Measurements from ENCODE around the gene SIGLEC7.
"Not testable (repeated sequence)": the region's sequence is repeated elsewhere in the genome, so short reads cannot be mapped to it uniquely, and the experiment has no call there.

The SIGLEC7 gene

DNA sequence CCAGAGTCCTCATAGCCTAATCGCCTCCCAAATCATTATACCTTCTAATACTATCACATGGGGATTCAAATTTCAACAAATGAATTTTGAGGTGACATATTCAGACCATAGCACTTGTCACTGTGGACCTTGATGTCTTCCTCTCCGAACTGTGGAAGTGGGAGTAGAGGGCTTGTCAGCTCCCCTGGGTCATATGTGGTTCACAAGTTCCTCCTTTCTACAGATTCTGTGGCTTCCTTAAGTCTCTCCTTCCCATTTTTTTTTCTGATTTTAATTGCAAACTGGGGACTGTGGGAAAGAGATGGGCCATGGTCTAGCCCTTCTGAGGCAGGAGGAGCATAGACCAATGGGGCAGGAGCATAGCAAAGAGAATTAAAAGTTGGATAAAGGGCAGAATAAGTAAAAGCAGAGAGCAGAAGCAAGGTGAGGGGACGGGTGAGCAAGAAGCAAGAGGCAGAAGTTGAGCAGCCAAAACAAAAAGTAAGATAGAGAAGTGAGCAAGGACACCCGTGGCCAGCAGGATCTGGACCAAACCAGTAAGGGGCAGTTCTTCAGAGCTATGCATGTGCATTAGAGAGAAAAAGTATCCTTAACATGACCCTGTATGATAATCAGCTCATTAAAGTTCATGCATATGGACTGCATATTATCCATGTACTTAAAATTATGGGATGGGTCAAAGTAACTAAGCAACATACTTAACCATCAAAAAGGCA lies 2.6 kb upstream of the SIGLEC7 start:
- DNase-seq (ENCODE audit: low read depth): no peak

DNA sequence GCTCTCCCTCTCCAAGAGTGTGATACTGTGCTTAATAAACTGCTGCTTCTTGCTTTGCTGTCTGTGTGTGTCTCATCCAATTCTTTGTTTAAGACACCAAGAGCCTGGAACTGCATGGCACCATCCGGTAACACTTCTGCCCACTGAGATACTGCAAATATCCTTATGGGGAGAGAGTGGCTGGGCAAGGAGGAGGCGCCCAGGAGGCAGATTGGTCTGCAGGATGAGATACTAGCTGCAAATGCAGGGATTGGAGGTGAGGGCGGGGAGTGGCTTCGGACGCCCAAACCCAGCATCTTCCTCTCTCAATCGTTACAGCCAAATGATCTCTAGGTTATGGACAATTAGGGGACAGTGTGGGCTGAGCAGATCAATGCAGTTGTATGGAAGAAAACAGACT lies 1.7 kb upstream of the SIGLEC7 start:
- DNase-seq (ENCODE audit: low read depth): no peak

DNA sequence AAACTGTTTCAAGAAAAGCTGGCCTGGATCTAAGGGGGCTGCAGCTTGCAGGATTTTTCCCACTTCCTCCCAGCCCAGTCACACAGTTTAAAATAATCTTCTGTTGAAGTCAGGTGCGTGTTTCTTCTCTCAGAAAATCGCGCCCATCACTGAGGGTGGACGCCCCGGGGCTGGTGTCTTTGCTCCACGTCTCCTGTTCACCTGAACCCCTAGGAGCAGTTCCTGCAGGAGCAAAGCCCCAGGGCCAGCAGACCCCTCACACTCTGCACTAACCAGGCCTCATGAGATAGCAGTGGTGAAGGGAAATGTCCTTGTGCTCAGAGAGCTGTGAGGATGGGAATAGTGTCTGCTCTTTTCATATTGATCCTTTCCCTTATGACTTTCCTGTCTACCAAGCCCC lies 920 bp upstream of the SIGLEC7 start:
- no peak for DNase-seq (ENCODE audit: low read depth)

DNA sequence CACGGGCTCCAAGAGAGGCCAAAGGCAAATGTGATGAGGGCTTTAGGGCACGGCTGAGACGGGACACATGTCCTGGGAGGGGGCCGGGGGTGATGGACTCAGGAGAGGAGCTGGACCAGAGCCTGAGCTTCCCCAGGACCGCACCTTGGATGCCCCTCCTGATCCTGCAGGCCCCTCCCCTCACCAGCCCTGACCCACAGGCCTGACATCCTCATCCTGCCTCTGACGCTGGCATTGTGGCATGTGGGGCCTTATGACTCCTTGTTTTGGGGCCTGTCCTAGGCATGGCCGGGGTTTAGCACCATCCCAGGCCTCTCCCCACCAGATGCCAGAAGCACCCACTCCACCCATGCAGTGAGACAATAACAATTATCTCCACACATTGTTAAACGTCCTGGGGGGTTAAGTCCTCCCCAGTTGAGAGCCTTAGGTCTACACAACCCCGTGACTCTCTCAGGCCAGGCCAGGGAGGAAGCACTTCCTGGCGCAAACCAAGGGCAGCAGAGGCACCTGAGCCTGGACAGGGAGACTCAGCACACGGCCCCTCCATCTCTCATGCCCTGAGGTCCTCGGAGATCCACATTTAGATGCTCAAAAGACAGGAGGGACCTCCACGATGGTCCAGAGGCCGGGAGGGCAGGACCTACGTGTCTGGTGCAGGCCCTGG lies 841 bp downstream of the SIGLEC7 start:
- not testable (repeated sequence) for DNase-seq (ENCODE audit: low read depth)

DNA sequence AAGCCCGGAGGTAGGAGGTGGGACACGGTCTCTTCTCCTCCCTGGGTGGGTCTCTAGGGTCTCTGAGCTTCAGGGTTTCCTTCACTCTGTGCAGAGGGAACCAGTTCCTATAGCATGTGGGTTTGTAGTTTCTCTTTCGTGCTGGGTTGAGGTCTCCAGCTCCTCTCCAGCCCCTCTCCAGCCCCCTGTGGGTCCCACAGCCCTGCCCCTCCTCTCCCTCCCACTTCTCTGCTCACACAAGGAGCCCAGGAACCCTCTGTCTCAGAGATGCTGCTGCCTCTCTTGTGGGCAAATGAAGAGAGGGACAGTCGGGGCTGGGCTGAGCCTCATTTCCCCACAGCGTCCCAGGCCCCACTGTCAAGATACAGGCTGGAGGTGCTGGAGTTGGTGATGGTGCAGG lies 1.4 kb downstream of the SIGLEC7 start:
- DNase-seq (ENCODE audit: low read depth): no peak

DNA sequence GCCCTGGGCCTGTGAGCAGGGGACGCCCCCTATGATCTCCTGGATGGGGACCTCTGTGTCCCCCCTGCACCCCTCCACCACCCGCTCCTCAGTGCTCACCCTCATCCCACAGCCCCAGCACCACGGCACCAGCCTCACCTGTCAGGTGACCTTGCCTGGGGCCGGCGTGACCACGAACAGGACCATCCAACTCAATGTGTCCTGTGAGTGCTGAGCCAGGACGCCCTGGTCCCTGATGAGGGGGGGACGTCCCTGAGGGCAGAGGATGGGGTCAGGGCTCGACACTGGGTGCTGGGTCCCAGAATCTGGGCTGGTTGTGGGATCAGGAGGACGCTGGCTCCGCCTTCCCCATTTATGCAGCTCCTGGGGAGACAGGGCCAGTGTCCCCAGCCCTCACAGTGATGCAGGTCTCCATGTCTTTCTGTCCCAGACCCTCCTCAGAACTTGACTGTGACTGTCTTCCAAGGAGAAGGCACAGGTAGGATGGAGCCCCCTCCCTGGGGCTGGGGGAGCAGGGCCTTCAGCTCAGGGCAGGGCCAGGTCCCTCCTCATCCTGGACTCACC lies 2.5 kb downstream of the SIGLEC7 start:
- no peak for DNase-seq (ENCODE audit: low read depth)

DNA sequence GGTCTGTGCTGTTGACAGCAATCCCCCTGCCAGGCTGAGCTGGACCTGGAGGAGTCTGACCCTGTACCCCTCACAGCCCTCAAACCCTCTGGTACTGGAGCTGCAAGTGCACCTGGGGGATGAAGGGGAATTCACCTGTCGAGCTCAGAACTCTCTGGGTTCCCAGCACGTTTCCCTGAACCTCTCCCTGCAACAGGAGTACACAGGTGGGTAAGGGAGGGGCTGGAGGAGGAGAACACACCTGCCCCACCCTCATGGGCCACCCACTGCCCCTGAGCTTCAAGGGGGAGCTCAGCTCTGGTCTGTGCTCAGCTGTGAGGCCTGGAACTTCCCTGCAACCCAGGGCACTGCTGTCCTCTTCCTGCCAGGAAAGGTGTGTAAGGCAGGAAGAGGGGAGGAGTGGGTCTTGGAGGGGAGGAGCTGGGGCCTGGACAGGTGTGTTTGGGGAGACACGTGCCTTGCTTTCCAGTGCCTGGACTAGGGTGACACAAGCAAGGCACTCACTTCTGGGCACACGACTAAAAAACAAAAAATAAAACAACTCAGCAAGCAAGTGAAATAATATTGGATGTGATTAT lies 3.9 kb downstream of the SIGLEC7 start:
- DNase-seq (ENCODE audit: low read depth): no peak

DNA sequence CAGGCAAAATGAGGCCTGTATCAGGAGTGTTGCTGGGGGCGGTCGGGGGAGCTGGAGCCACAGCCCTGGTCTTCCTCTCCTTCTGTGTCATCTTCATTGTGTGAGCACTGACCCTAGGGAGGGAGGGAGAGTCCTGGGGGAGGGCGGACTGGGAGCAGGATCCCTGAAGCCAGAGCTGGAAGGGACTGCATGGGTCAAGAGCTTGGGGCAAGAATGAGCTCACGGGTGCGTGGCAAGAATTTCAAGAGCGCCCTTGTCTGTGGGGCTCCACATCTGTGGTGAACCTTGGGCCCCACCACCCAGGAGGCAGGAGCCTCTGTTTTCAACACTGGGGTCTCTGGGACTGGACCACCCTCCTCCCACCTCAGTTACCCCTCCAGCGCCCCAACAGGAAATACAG lies 4.7 kb downstream of the SIGLEC7 start:
- no peak for DNase-seq (ENCODE audit: low read depth)

DNA sequence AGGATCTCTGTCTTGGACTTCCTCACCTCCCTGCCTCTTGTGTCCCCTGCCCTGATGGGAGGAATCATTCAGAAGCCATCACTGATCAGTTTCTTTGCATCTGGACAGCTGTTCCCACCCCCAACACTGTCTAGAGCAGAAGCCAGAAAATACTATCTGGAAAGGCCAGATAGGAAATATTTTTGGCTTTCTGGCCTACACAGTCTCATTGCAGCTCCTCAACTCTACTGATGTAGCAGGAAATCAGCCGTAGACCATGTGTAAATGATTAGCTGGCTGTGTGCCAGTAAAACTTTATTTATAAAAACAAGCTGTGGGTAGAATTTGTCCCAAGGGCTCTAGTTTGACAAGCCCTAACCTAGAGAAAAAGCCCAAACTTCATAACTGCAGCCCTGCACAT lies 5.6 kb downstream of the SIGLEC7 start:
- no peak for DNase-seq (ENCODE audit: low read depth)

DNA sequence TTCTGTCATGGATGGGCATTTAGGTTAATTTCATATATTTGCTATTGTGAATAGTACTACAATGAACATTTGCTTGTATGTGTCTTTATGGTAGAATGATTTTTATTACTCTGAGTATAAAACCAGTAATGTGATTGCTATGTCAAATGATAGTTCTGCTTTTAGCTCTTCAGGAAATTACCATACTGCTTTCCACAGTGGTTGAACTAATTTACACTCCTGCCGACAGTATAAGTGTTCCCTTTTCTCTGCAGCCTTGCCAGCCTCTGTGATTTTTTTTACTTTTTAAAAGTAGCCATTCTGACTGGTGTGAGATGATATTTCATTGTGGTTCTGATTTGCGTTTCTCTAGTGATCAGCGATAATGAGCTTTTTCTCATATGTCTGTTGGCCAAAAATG lies 6.5 kb downstream of the SIGLEC7 start:
- DNase-seq (ENCODE audit: low read depth): no peak

DNA sequence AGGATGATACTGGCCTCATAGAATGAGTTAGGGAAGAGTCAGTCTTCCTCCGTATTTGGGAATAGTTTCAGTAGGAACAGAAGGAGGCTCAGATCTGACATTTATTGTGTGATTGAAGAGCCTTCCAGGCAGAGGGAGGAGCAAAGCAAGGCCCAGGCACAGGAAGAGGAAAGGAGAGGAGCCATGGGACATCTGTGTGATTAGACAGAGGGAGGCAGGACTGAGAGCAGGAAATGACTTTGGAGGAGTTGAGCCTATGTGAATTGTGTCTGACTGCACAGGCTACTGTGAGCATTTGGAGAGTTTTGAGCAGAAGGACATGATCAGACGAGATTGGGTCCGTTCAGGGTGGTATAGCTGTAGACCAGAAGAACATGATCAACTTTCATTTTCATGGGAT lies 8.5 kb downstream of the SIGLEC7 start:
- DNase-seq (ENCODE audit: low read depth): no peak

DNA sequence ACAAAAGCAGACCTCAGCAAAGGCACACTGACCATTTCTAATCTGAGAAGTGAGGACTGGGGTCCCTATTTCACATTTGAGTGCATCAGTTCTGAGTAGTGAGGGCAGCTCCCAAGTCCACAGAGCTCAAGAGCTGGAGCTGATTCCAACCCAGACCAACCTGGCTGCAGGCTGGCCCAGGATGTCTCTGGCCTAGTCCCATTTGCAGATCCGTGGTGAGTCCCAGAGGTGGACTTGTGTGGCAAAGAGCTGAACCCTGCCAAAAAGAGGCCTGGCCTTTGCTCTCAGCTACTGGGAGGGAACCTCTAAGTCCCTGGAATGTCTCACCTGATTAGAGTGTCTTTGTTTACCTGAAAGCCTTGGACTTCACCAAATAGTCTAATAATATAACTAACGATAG lies 14.6 kb downstream of the SIGLEC7 start:
- no peak for DNase-seq (ENCODE audit: low read depth)

DNA sequence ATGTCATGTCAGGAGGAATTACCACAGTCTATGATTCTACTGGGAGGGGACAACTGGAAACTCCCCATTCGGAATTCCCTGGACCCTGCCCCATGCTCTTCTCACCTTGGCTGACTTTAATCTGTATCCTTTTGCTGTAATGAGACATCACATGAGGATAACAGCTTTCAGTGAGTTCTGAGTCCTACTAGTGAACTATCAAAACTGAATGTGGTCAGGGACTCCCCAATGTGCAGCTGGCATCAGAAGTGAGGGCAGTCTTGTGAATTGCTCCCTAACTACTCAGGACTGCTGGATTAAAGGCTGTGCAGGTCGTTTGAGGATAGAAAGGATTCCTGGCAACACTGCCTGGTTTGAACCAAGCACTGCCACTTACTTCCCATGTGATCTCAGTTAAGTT lies 15.2 kb downstream of the SIGLEC7 start:
- DNase-seq (ENCODE audit: low read depth): no peak

DNA sequence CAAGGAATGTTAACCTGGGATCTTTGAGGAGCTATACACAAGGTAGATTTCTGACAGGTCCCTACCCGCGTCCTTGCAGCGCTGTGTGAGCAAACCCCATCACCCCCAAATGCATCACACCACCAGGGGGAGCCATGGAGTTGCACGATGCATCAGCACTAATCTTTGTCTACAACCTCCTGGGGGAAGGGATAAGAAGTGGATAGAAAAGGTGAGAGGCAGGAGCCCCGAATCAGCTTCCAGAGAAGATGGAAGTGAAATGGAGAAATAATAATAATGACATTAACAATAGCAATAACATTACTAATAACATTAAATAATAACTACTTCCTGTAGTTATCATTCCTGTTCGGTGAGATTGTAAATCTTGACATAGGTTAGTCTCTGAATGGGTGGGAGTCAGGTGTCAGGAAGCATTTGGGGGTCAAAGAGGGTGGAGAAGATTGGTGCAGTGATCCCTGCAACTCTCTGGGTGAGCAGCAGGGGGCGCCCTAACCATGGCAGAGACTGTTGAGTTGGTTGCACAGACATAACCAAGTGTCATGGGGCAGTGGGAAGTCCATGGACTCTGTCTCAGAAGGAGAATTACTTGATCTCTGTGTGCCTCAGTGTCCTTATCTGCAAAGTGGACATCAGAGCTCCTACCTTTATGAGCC lies 16.5 kb downstream of the SIGLEC7 start:
- DNase-seq (ENCODE audit: low read depth): no peak

DNA sequence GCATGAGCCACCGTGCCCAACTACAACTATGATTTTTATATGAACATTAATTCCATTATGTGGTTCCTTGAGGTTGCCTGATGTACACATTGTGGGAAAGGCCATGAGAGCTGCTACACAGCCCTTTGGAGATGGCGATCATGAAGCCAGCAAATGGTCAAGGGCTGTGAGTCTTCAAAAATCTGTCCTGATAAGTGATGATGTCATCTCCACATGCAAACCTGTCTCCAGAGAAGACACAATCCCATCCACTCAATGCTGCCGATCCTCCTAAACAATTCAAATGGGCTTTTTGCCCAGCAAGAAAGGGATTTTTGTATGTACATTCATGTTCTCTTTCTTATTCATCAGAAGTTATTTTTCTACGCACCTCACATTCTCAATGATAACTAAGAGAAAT lies 17.6 kb downstream of the SIGLEC7 start:
- no peak for DNase-seq (ENCODE audit: low read depth)

DNA sequence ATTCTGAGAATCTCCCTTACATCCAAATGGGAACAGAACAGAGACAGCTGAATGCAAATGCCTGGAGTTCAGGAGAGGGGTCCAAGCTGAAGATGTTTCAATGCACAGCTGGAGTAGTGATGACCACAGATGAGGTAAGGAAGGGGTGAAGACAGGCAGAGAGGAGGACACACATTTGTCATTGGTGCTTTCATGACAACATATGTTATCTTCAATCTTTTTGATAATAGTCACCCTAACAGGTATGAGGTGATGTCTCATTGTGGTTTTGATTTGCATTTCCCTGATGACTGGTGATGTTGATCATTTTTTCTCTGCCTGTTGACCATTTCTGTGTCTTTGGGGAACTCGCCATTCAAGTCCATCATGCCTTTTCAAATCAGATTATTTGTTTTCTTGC lies 19.2 kb downstream of the SIGLEC7 start:
- DNase-seq (ENCODE audit: low read depth): no peak

DNA sequence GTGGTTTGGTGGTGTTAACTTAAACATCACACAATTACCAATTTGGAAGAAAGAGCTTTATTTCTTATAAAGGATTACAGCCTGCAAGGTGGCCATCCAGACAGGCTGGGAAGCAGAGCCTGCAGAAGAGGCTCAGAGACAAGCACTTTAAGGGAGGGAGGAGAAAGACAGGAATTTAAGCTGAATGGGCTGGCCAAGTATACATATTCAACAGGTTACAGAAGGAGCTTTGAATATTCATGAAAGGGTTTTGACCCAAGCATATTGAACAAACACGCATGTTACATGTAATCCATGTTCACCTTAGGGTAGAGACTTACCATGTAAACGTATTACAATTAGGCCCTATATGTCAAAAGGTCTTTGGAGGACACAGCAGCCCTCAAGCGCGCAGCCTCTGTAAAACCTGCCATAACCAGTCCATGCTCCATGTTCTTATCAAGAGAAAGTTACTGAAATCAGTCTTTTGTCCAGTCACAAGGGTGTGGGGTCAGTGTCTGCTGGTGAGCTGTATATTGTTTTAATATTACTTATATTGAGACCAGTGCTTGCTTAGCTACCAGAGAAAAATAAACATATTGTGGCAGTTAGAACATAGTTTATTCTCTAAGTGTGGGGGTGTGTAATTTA lies 19.9 kb downstream of the SIGLEC7 start:
- DNase-seq (ENCODE audit: low read depth): no peak

DNA sequence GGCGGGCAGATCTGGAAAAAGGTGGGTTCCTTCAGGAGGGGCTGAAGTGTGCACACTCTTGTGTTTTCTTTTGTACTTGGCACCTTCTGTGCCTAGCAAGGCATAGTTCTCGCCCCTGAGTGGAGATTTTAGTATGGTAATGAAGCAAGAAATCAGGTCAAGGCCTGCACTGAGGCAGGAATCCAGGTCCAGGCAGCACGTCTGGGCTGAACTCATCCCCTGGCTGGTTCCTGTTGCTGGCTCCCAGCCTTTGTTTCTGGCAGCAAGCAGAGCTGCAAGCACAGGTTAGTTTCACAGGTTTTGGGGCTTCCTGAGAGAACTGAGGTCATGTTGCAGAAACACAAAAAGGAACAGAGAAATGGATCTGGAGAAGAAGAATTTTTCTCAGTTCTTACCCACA lies 21.2 kb downstream of the SIGLEC7 start:
- DNase-seq (ENCODE audit: low read depth): no peak

DNA sequence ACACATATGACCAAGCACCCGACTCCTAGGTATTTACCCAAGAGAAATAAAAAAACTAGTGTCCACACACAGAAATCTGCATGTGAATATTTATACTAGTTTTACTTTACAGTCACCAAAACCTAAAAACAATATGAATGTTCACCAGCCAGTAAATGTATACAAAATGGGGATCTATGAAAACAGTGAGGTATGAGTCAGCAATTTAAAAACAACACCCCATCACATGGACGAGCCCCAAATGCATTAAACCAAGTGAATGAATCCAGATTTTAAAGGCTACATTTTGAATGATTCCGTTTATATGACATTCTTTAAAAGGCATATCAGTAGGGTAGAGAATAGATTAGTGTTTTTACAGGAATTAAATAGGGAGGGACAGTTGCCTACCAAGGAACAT lies 22.1 kb downstream of the SIGLEC7 start:
- no peak for DNase-seq (ENCODE audit: low read depth)

DNA sequence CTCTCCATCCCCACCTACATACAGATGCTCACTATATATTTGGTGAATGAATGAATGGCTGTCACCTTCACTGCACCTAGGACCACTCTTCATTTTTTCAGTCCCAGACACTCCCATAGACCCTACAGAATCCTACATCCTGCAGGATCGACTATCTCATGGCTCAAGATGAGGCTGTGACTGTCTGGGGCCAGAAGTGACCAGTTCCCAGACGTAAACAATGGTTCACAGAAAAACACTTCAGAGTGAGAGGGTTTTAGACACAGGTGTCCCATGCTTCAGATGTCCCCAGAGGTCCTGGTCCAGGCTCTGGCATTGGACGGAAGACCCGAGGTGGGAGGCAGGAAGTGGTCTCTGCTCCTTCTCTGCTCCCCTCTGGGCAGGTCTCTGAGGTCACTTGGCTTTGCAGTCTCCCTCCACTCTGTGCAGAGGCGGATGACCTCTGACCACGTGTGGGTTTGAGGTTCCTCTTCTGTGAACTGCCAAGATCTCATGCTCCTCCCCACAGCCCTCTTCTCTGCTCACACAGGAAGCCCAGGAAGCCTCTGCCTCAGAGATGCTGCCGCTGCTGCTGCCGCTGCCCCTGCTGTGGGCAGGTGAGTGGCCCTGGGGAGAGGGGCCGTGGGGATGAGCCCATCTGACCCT lies 24.9 kb downstream of the SIGLEC7 start:
- no peak for DNase-seq (ENCODE audit: low read depth)

DNA sequence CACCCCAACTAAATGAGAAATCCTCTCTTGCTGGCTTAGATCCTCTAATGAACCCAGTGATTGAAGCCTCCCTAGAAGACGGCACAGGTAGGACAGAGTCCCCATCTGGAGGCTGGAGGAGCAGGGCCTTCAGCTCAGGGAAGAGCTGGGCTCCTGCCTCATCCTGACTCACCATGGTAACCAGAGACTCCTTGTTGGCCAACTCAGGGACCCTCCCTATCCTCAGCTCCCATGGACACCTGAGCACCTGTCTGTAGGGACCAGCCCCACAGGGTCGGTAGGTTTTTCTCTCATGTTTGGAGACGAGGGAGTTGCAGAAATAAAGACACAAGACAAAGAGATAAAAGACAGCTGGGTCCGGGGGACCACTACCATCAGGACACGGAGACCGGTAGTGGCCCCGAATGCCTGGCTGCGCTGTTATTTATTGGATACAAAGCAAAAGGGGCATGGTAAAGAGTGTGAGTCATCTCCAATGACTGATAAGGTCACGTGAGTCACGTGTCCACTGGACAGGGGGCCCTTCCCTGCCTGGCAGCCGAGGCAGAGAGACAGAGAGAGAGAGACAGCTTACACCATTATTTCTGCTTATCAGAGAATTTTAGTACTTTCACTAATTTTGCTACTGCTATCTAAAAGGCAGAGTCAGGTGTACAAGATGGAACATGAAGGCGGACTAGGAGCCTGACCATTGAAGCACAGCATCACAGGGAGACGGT lies 26.6 kb downstream of the SIGLEC7 start:
- no peak for DNase-seq (ENCODE audit: low read depth)

Data from fibroblast of gingiva (primary cell).